ENCODE data around the gene SLC12A9. TPM values are rescaled to one million over a fixed set of nuclear protein-coding genes. Genes with fewer than 3 reads are reported as not detected.
A peak's percentile ranks its signal among the peaks of the same experiment; 100 is the strongest.

The SLC12A9 gene
- polyA plus RNA-seq, 3 donors from 2014 or later = 3.2 to 5.9 (median 4.7) TPM

DNA sequence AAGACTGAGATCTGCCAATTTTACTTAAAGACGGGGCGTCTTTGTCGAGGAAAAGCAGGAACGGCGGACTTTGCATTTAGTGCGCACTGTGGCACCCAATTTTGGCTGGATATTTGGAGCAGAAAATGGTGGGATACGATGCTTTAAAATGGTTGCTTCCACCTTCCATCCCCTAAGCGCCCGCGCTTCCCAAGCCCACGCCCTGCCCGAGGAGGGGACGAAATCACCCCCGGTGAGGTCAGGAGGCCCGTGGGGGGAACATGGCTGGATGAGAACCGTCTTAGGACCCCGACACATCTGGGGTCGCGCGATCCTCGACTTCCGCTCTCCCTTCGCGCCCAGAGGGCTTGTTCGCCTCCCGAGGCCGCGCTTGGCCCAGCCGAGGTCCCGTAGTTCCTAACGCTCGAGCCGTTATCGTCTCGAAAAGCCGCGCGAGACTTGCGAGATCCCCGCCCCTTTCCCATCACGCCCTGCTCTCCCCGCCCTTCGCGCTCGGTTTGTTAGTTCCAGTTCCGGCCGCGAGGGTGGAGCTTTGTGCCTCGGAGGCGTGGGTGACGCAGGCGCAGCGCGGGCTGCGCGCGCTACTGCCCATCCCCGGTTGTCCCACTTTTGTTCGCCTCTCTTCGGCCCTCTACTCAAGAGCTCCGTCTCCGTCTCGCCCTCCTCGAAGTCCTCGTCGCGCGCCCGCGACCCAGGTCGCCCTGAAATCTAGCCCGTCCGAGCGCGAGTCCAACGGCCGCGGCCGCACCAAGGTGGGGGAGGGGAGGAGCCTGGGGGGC lies 22.3 kb downstream of the SLC12A9 start, which contains the start of gene SRRT:
SRRT (plus strand) TSS at position 527 of the 779 bp plus-strand sequence. CDS start 488 bp downstream, outside the sequence.
- H3K4me3 Mint-ChIP-seq = peak within 1 kb of the TSS; percentile 97 to 99 (median 99)
- peaks cover 10 to 16% (median 12%) of the 10 kb centered on the region in 3 donors for H3K27me3 Mint-ChIP-seq (ENCODE audit: low read depth in 3 of 3)
- peak; percentile 98 for DNase-seq
- H3K4me1 Mint-ChIP-seq = peaks cover 47 to 54% of the 10 kb centered on the region in 2 donors
- H3K27ac Mint-ChIP-seq = peak within 1 kb of the TSS; percentile 91 to 98 (median 96)
- H3K9me3 Mint-ChIP-seq = no peaks in the 10 kb centered on the region
- H3K36me3 Mint-ChIP-seq = peaks cover 6 to 17% (median 7%) of the 10 kb centered on the region in 3 donors

DNA sequence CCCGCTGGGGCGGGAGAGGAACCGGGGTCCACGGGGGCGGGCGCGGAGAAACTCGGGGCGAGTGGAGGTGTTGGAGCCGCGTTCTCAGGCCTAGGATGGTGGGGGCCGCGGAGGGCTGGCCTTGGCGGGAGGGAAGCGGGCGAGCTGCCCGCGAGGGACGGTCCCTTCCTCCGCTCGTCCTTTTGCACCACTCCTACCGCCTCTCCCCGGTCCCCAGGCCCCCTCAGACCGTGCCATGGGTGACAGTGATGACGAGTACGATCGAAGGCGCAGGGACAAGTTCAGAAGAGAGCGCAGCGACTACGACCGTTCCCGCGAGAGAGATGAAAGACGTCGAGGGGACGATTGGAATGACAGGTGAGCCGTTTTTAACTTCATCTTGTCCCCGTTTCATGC lies 22.8 kb downstream of the SLC12A9 start:
- Mint-ChIP-seq H3K9me3 (no peaks in the 10 kb centered on the region), H3K36me3 (peaks cover 7 to 19% (median 11%) of the 10 kb centered on the region in 3 donors), H3K27ac (peak overlapping the region; percentile 91 to 98 (median 96)), H3K27me3 (ENCODE audit: low read depth in 3 of 3) (peaks cover 10 to 16% (median 12%) of the 10 kb centered on the region in 3 donors), H3K4me1 (peaks cover 50 to 57% of the 10 kb centered on the region in 2 donors), H3K4me3 (peak overlapping the region; percentile 97 to 99 (median 99))
- no peak for DNase-seq

GRCh38 chr7:100878013-100878412 lies 25.5 kb downstream of the SLC12A9 start:
- DNase-seq = no peak
- H3K9me3 Mint-ChIP-seq = no peaks in the 10 kb centered on the region
- H3K4me1 Mint-ChIP-seq = peaks cover 57 to 59% of the 10 kb centered on the region in 2 donors
- peak overlapping the region in 2 of 6 donors; percentile 1 to 40 for H3K27ac Mint-ChIP-seq
- H3K27me3 Mint-ChIP-seq (ENCODE audit: low read depth in 3 of 3) = peaks cover 10 to 13% (median 12%) of the 10 kb centered on the region in 3 donors
- peak overlapping the region in 2 of 5 donors; percentile 6 to 44 for H3K4me3 Mint-ChIP-seq
- H3K36me3 Mint-ChIP-seq = peaks cover 9 to 20% (median 19%) of the 10 kb centered on the region in 3 donors

DNA sequence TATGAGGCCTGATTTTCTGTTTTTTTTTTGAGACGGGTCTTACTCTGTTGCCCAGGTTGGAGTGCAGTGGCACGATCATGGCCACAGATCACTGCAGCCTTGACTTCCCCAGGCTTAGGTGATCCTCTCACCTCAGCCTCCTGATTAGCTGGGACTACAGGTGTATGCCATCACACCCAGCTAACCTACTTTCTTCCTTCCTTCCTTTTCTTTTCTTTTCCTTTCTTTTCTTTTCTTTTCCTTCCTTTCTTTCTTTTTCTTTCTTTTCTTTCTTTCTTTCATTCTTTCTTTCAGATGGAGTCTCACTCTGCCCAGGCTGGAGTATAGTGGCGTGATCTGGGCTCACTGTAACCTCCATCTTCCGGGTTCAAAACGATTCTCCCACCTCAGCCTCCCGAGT lies 26.2 kb downstream of the SLC12A9 start:
- H3K9me3 Mint-ChIP-seq = no peaks in the 10 kb centered on the region
- H3K4me3 Mint-ChIP-seq = peak overlapping the region in 2 of 5 donors; percentile 14 to 31
- H3K27me3 Mint-ChIP-seq (ENCODE audit: low read depth in 3 of 3) = peaks cover 10 to 14% (median 13%) of the 10 kb centered on the region in 3 donors
- peaks cover 56 to 65% of the 10 kb centered on the region in 2 donors for H3K4me1 Mint-ChIP-seq
- H3K36me3 Mint-ChIP-seq = peaks cover 12 to 24% (median 22%) of the 10 kb centered on the region in 3 donors
- no peak for DNase-seq
- peak overlapping the region in 2 of 6 donors; percentile 48 to 72 for H3K27ac Mint-ChIP-seq

GRCh38 chr7:100879685-100880261 lies 27.3 kb downstream of the SLC12A9 start:
- Mint-ChIP-seq H3K27me3 (ENCODE audit: low read depth in 3 of 3) (peaks cover 8 to 10% (median 9%) of the 10 kb centered on the region in 3 donors), H3K27ac (peak overlapping the region in 1 of 6 donors; percentile 61), H3K4me3 (peak overlapping the region in 1 of 5 donors; percentile 38), H3K36me3 (peaks cover 19 to 33% (median 24%) of the 10 kb centered on the region in 3 donors), H3K4me1 (peaks cover 48 to 55% of the 10 kb centered on the region in 2 donors), H3K9me3 (no peaks in the 10 kb centered on the region)
- no peak for DNase-seq

DNA sequence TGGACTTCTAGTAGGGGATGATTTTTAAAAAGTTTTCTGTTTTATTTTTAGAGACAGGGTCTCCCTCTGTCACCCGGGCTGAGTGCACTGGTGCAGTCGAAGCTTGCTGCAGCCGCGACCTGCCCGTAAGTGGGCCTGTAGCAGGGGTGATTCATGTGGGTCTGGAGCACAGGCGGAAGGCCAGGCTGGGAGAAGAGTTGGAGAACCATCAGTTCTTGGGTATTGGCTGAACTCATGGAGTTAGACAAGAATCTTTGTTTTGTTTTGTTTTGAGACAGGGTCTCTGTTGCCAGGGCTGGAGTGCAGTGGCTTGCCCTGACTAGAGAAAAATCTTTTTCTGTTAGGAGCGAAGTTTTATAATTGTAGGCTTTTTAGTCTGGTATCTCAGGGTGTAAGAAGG lies 28.1 kb downstream of the SLC12A9 start:
- H3K4me1 Mint-ChIP-seq = peaks cover 42 to 46% of the 10 kb centered on the region in 2 donors
- no peak overlapping the region for H3K27ac Mint-ChIP-seq
- H3K4me3 Mint-ChIP-seq = no peak overlapping the region

DNA sequence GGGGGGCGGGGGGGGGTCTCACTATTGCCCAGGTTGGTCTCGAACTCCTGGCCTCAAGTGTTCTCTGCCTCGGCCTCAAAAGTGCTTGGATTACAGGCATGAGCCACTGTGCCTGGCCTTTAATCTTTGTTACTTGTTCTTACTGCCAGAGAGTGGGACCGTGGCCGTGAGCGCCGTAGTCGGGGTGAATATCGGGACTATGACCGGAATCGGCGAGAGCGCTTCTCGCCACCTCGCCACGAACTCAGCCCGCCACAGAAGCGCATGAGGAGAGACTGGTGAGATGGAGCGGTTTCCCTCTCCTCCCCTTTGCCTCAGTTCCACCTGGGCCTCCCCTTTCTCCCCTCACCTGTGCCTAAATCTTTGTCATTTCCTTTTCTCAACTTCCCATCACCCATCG lies 28.6 kb downstream of the SLC12A9 start:
- peak overlapping the region in 2 of 6 donors; percentile 59 to 67 for H3K27ac Mint-ChIP-seq
- no peak overlapping the region for H3K4me3 Mint-ChIP-seq

More for the DNA sequence above, 28.1 kb downstream of the SLC12A9 start:
- H3K9me3 Mint-ChIP-seq = no peaks in the 10 kb centered on the region
- H3K27me3 Mint-ChIP-seq (ENCODE audit: low read depth in 3 of 3) = peaks cover under 1 to 6% (median 4%) of the 10 kb centered on the region in 3 donors
- no peak for DNase-seq
- peaks cover 25 to 40% (median 26%) of the 10 kb centered on the region in 3 donors for H3K36me3 Mint-ChIP-seq

DNA sequence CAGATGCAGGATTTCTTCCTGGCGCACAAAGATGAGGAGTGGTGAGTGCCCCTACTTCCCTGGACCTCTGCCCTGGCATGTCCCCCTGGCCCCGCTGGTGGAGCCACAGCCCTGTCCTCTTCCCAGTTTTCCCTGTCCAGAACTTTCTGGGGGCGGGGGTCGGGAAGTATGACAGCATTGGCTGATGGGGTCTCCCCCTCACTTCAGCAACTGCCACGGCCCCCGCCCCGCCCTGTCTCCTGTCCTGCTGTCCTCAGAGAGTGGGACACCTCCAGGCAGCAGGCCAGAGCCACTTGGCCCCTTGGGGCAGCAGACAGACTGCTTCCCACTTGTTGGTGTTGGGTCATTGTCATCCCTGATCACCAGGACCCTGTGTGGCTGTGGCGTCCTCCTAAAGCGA lies 29.7 kb downstream of the SLC12A9 start:
- H3K9me3 Mint-ChIP-seq = no peaks in the 10 kb centered on the region
- no peak overlapping the region for H3K27ac Mint-ChIP-seq
- peaks cover 33 to 36% of the 10 kb centered on the region in 2 donors for H3K4me1 Mint-ChIP-seq

More for the DNA sequence above, 28.6 kb downstream of the SLC12A9 start:
- H3K9me3 Mint-ChIP-seq = no peaks in the 10 kb centered on the region
- peaks cover 1 to 4% (median 4%) of the 10 kb centered on the region in 3 donors for H3K27me3 Mint-ChIP-seq (ENCODE audit: low read depth in 3 of 3)
- peaks cover 41 to 42% of the 10 kb centered on the region in 2 donors for H3K4me1 Mint-ChIP-seq
- DNase-seq = no peak
- H3K36me3 Mint-ChIP-seq = peaks cover 28 to 45% (median 30%) of the 10 kb centered on the region in 3 donors

GRCh38 chr7:100882785-100883526 lies 30.4 kb downstream of the SLC12A9 start:
- H3K36me3 Mint-ChIP-seq = peaks cover 35 to 51% (median 44%) of the 10 kb centered on the region in 3 donors
- H3K4me1 Mint-ChIP-seq = peaks cover 38 to 40% of the 10 kb centered on the region in 2 donors
- H3K9me3 Mint-ChIP-seq = no peaks in the 10 kb centered on the region
- peak overlapping the region in 2 of 6 donors; percentile 43 to 49 for H3K27ac Mint-ChIP-seq
- H3K4me3 Mint-ChIP-seq = no peak overlapping the region
- H3K27me3 Mint-ChIP-seq (ENCODE audit: low read depth in 3 of 3) = peaks cover 4 to 11% (median 10%) of the 10 kb centered on the region in 3 donors
- no peak for DNase-seq

More for the DNA sequence above, 29.7 kb downstream of the SLC12A9 start:
- Mint-ChIP-seq H3K36me3 (peaks cover 35 to 50% (median 38%) of the 10 kb centered on the region in 3 donors), H3K27me3 (ENCODE audit: low read depth in 3 of 3) (peaks cover 4 to 9% (median 6%) of the 10 kb centered on the region in 3 donors), H3K4me3 (no peak overlapping the region)
- no peak for DNase-seq

DNA sequence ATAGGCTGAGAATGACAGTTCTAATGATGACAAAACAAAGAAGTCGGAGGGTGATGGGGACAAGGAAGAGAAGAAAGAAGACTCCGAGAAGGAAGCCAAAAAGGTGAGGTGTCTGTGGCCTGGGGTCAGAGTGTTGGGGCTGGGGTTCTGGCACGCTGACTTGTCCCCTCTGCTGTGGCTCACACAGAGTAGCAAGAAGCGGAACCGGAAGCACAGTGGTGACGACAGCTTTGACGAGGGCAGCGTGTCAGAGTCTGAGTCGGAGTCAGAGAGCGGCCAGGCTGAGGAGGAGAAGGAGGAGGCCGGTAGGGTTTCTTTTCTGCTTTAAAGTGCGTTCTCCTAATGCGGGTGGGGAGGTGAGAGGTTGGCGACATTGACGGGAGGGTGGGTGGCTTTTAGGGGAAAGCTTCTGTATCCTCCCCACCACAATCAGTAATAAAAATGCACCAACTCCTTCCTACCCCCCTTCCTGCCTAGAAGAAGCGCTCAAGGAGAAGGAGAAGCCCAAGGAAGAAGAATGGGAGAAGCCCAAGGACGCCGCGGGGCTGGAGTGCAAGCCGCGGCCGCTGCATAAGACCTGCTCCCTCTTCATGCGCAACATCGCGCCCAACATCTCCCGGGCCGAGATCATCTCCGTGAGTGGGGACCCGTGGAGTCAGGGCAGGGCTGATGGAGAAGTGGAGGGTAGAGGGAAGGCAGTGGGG lies 32.4 kb downstream of the SLC12A9 start:
- Mint-ChIP-seq H3K4me3 (peak overlapping the region in 2 of 5 donors; percentile 8 to 60), H3K27me3 (ENCODE audit: low read depth in 3 of 3) (peaks cover 4 to 11% (median 10%) of the 10 kb centered on the region in 3 donors), H3K9me3 (no peaks in the 10 kb centered on the region), H3K36me3 (peaks cover 25 to 47% (median 38%) of the 10 kb centered on the region in 3 donors), H3K27ac (peak overlapping the region; percentile 19 to 82 (median 76)), H3K4me1 (peaks cover 28% of the 10 kb centered on the region in 2 donors)
- peak in 1 of 3 donors; percentile 46 for DNase-seq

DNA sequence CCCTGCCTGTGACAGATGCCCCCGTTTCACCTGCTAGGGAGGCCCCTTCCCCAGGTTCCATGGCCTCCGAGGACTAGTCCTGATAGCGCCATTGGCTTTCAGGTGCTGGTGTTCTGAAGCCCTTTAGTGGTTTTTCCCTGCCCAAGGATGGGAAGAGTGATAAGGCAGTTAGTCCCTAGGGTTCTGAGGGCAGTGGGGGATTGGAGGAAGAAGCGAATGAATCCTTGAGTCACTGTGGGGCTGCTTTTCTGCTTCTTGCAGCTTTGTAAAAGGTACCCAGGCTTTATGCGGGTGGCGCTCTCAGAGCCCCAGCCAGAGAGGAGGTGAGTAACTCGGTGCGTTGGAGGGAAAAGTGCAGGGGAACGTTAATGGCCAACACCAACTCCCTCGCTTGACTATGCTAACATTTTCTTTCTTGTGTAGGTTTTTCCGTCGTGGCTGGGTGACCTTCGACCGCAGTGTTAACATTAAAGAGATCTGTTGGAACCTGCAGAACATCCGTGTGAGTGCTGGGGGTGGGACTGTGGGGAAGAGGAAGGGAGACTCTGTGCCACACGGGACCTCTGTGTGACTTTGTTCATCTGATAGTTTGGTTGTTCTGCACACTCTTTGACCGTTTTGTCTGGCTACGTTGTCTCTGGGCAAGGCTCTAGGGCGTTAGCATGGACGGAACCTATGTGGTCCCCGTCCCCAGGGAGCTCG lies 33.1 kb downstream of the SLC12A9 start:
- Mint-ChIP-seq H3K4me1 (peaks cover 29 to 31% of the 10 kb centered on the region in 2 donors), H3K9me3 (no peaks in the 10 kb centered on the region), H3K27ac (peak overlapping the region in 4 of 6 donors; percentile 11 to 45 (median 23)), H3K4me3 (no peak overlapping the region), H3K27me3 (ENCODE audit: low read depth in 3 of 3) (peaks cover 4 to 11% (median 10%) of the 10 kb centered on the region in 3 donors), H3K36me3 (peaks cover 25 to 44% (median 37%) of the 10 kb centered on the region in 3 donors)
- no peak for DNase-seq
